SK-N-SH (cell line): Measurements from ENCODE around the gene RSRC2. TPM values are rescaled to one million over a fixed set of nuclear protein-coding genes. Genes with fewer than 3 reads are reported as not detected.

Experiments
- CTCF ChIA-PET: fragments of 300-600, 350-600 bp; formaldehyde crosslinking; extraction: SDS; loops from one replicate; lab custom pipeline; 2021; lab: Yijun Ruan, JAX
- POLR2A ChIA-PET: fragments of 350-600 bp; sonication (Branson Sonifier 250); formaldehyde crosslinking; extraction: SDS; loops from one replicate; lab custom pipeline; 2020; ENCODE audit warnings: antibody characterized with exemption, inconsistent platforms; lab: Yijun Ruan, JAX
- DNase-seq: peaks from one replicate; pipeline ENCODE4 v3.0.0; 2012
- H2AFZ ChIP-seq: fragments of 200-600 bp; sonication (generic); 2 replicates; pipeline ENCODE4 v1.8.1; 2016; ENCODE audit warnings: antibody characterized with exemption, mild to moderate bottlenecking, low read depth
- H3F3A ChIP-seq: fragments of 200-600 bp; sonication (generic); replicated peaks from 2 replicates; pipeline ENCODE3; 2016; ENCODE audit warnings: antibody characterized with exemption, mild to moderate bottlenecking; ENCODE audit not compliant: insufficient read depth
- H3K27ac ChIP-seq, 2 experiments: fragments of 200-500 bp in 1 of 2; fragments of 200-600 bp in 1 of 2; sonication (Bioruptor generic) in 1 of 2; sonication (generic), shearing (Covaris generic) in 1 of 2; 2 replicates each; pipeline versions ENCODE4 v1.5.1 to v1.6.1; 2014 to 2016; ENCODE audit warnings: low read depth in 2 of 2, inconsistent platforms in 1 of 2, low read length in 1 of 2, mild to moderate bottlenecking in 1 of 2, mixed read lengths in 1 of 2
- H3K27me3 ChIP-seq: fragments of 200-600 bp; sonication (generic), shearing (Covaris generic); 2 replicates; pipeline ENCODE4 v1.6.1; 2016; ENCODE audit warnings: mixed run types; ENCODE audit not compliant: insufficient read depth
- H3K36me3 ChIP-seq, 2 experiments: fragments of 200-500 bp in 1 of 2; fragments of 200-600 bp in 1 of 2; sonication (Bioruptor generic) in 1 of 2; sonication (generic) in 1 of 2; replicated peaks in 1 of 2; 2 replicates each; pipeline versions ENCODE3 to v1.5.1; 2014 to 2016; ENCODE audit warnings: low read length in 1 of 2, mild to moderate bottlenecking in 1 of 2; ENCODE audit not compliant: insufficient read depth in 2 of 2, control insufficient read depth in 1 of 2
- H3K4me1 ChIP-seq, 2 experiments: fragments of 200-500 bp in 1 of 2; fragments of 200-600 bp in 1 of 2; sonication (Bioruptor generic) in 1 of 2; sonication (generic), shearing (Covaris generic) in 1 of 2; 2 replicates each; pipeline versions ENCODE4 v1.5.1 to v1.6.1; 2014 to 2016; ENCODE audit warnings: low read depth in 1 of 2, low read length in 1 of 2, mixed run types in 1 of 2; ENCODE audit not compliant: insufficient read depth in 2 of 2, control insufficient read depth in 1 of 2
- H3K4me2 ChIP-seq: fragments of 200-600 bp; sonication (generic), shearing (Covaris generic); 2 replicates; pipeline ENCODE4 v1.6.1; 2017; ENCODE audit warnings: mixed run types
- H3K4me3 ChIP-seq, 2 experiments: fragments of 200-500 bp in 1 of 2; fragments of 200-600 bp in 1 of 2; sonication (Bioruptor generic) in 1 of 2; sonication (generic), shearing (Covaris generic) in 1 of 2; 2 replicates each; pipeline versions ENCODE4 v1.5.1 to v1.8.1; 2014 to 2016; ENCODE audit warnings: low read depth in 2 of 2, inconsistent platforms in 1 of 2, low read length in 1 of 2, mild to moderate bottlenecking in 1 of 2, mixed read lengths in 1 of 2, moderate library complexity in 1 of 2
- H3K79me2 ChIP-seq: fragments of 200-600 bp; sonication (generic); 2 replicates; pipeline ENCODE4 v1.8.1; 2017; ENCODE audit warnings: mild to moderate bottlenecking; ENCODE audit not compliant: insufficient read depth
- H3K9ac ChIP-seq: fragments of 200-600 bp; sonication (generic); 2 replicates; pipeline ENCODE4 v1.6.1; 2017; ENCODE audit warnings: mixed run types
- H3K9me2 ChIP-seq: fragments of 200-600 bp; sonication (generic); 2 replicates; pipeline ENCODE4 v1.6.1; 2017; ENCODE audit warnings: mixed run types
- H3K9me3 ChIP-seq: fragments of 200-600 bp; sonication (generic); 2 replicates; pipeline ENCODE4 v1.6.1; 2017; ENCODE audit warnings: mixed run types, mild to moderate bottlenecking, moderate library complexity
- H4K20me1 ChIP-seq: fragments of 200-600 bp; sonication (generic); 2 replicates; pipeline ENCODE4 v1.6.1; 2017; ENCODE audit warnings: mild to moderate bottlenecking, mixed run types; ENCODE audit not compliant: insufficient read depth
- CHD2 ChIP-seq: fragments of 150-350 bp; IDR thresholded peaks from 2 replicates; pipeline ENCODE4 v1.6.1; 2018; ENCODE audit warnings: low read length; ENCODE audit not compliant: partially characterized antibody
- EP300 ChIP-seq, 2 experiments: IDR thresholded peaks; 2 replicates each; pipeline versions ENCODE4 v1.4.0 to v1.6.1; 2012; ENCODE audit warnings: borderline replicate concordance in 1 of 2, low read depth in 1 of 2, low read length in 1 of 2
- FOSL2 ChIP-seq: IDR thresholded peaks from 2 replicates; pipeline ENCODE4 v1.4.0; 2012; ENCODE audit warnings: low read depth, mild to moderate bottlenecking, moderate library complexity, borderline replicate concordance
- GATA2 ChIP-seq: sonication (generic); formaldehyde crosslinking; IDR thresholded peaks from 2 replicates; pipeline ENCODE4 v1.5.0; 2020; ENCODE audit warnings: mild to moderate bottlenecking, missing genetic modification reagents
- JUND ChIP-seq: IDR thresholded peaks from 2 replicates; pipeline ENCODE4 v1.4.0; 2012
- MXI1 ChIP-seq: IDR thresholded peaks from 2 replicates; pipeline ENCODE4 v1.6.1; 2012; ENCODE audit warnings: mild to moderate bottlenecking, low read depth, low read length, improper control_type of control experiment
- POLR2AphosphoS5 ChIP-seq: IDR thresholded peaks from 2 replicates; pipeline ENCODE4 v1.6.1; 2012; ENCODE audit warnings: low read depth, low read length
- RCOR1 ChIP-seq: fragments of 150-350 bp; IDR thresholded peaks from 2 replicates; pipeline ENCODE4 v1.6.1; 2017; ENCODE audit warnings: antibody characterized with exemption, low read length
- RFX5 ChIP-seq: IDR thresholded peaks from 2 replicates; pipeline ENCODE4 v1.6.1; 2012; ENCODE audit warnings: mild to moderate bottlenecking, improper control_type of control experiment, low read length
- TCF12 ChIP-seq: IDR thresholded peaks from 2 replicates; pipeline ENCODE4 v1.4.0; 2012
- TEAD4 ChIP-seq: IDR thresholded peaks from 2 replicates; pipeline ENCODE4 v1.4.0; 2012; ENCODE audit warnings: mild to moderate bottlenecking, borderline replicate concordance; ENCODE audit not compliant: insufficient read depth
- WGBS: methylation state at CpG from one replicate; pipeline ENCODE4 v1.1.6; 2017; ENCODE audit warnings: low lambda C conversion rate; 5-methylcytosine and 5-hydroxymethylcytosine counted together
- polyA plus RNA-seq, 3 experiments: library from polyadenylated mRNA; depleted of rRNA; stranded (reverse); fragments of >200 nt; gene quantifications; 2 replicates each; pipeline ENCODE4 v1.2.3, GENCODE V29; 2012
- TF ChIP-seq, protein P1 (sequence below): IDR thresholded peaks from 2 replicates; pipeline ENCODE4 v1.4.0; 2012; ENCODE audit warnings: low read depth
- TF ChIP-seq, protein P2 (sequence below): IDR thresholded peaks from 2 replicates; pipeline ENCODE4 v1.6.1; 2012; ENCODE audit warnings: mild to moderate bottlenecking, low read depth, low read length, moderate library complexity
- TF ChIP-seq, protein P3 (sequence below): IDR thresholded peaks from 2 replicates; pipeline ENCODE4 v1.4.0; 2012; ENCODE audit warnings: low read depth, borderline replicate concordance
- TF ChIP-seq, protein P4 (sequence below): IDR thresholded peaks from 2 replicates; pipeline ENCODE4 v1.4.0; 2012; ENCODE audit warnings: low read depth, borderline replicate concordance

RSRC2 gene
- polyA plus RNA-seq, 1 of the 3 experiments (the other 2 are of a cell fraction) = 24.8 TPM

DNA sequence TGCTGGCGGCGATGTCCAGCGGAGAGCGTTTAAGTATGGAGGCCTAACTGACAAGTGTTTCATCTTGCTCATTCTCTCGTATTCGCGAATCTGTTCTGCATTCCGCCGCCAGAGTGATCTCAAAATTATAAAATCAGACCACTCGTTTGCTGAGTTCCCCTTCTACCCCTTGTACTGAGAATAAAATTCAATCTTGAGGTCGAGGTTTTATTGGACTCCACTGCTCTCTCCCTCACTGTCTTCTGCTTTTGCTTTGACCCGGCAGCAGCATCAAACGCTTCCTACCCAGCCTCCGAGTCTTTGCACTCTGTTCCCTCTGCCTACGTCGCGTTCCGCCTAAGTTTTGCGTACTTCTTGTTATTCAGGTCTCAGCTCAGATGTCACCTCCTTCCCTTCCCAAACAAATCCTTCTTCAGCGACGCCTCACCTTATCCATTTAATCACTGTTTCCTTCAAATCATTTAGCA, 775 bp upstream of the RSRC2 start:
- Histone ChIP-seq H3K79me2 (peaks cover 91% of the 10 kb centered on the region), H2AFZ (peak overlapping the region; percentile 88), H3K4me3 (peak overlapping the region; percentile 77 to 85), H3K9me2 (no peaks in the 10 kb centered on the region), H3K4me2 (peak overlapping the region; percentile 83), H3K9me3 (no peaks in the 10 kb centered on the region), H3K27me3 (no peaks in the 10 kb centered on the region), H3F3A (peaks cover 9% of the 10 kb centered on the region), H3K27ac (peak overlapping the region; percentile 61 to 81), H3K9ac (peak overlapping the region; percentile 82), H3K4me1 (peaks cover 14 to 16% of the 10 kb centered on the region in 2 experiments; a peak in 3 of 4 replicates), H4K20me1 (peaks cover 30% of the 10 kb centered on the region), H3K36me3 (peaks cover 17 to 33% of the 10 kb centered on the region in 2 experiments)
- 1% methylated on average over 21 of the region's 21 CpGs for WGBS
- CTCF ChIA-PET = interaction anchor here (1.1 kb wide), 1 partner anchor 60 kb away, joined by 3 read pairs; no protein-coding TSS in a partner anchor
- POLR2A ChIA-PET = interaction anchor here (0.6 to 1.6 kb wide), 4 partner anchors 10 to 38 kb away, joined by 3 to 22 read pairs (median 4); partner anchors contain the start of gene ZCCHC8
- DNase-seq = peak; percentile 12
- TF ChIP-seq, protein P1, sequence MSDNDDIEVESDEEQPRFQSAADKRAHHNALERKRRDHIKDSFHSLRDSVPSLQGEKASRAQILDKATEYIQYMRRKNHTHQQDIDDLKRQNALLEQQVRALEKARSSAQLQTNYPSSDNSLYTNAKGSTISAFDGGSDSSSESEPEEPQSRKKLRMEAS = no peak; the same call in 1 of the 2 replicates
- TF ChIP-seq GATA2 (CRISPR knock-in tag) = no peak
- no peak for TF ChIP-seq RFX5
- TF ChIP-seq, protein P2, sequence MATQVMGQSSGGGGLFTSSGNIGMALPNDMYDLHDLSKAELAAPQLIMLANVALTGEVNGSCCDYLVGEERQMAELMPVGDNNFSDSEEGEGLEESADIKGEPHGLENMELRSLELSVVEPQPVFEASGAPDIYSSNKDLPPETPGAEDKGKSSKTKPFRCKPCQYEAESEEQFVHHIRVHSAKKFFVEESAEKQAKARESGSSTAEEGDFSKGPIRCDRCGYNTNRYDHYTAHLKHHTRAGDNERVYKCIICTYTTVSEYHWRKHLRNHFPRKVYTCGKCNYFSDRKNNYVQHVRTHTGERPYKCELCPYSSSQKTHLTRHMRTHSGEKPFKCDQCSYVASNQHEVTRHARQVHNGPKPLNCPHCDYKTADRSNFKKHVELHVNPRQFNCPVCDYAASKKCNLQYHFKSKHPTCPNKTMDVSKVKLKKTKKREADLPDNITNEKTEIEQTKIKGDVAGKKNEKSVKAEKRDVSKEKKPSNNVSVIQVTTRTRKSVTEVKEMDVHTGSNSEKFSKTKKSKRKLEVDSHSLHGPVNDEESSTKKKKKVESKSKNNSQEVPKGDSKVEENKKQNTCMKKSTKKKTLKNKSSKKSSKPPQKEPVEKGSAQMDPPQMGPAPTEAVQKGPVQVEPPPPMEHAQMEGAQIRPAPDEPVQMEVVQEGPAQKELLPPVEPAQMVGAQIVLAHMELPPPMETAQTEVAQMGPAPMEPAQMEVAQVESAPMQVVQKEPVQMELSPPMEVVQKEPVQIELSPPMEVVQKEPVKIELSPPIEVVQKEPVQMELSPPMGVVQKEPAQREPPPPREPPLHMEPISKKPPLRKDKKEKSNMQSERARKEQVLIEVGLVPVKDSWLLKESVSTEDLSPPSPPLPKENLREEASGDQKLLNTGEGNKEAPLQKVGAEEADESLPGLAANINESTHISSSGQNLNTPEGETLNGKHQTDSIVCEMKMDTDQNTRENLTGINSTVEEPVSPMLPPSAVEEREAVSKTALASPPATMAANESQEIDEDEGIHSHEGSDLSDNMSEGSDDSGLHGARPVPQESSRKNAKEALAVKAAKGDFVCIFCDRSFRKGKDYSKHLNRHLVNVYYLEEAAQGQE = no peak
- TF ChIP-seq TEAD4 = no peak
- TF ChIP-seq TCF12 = no peak
- no peak for TF ChIP-seq CHD2
- TF ChIP-seq POLR2AphosphoS5 = no peak
- no peak for TF ChIP-seq FOSL2
- no peak for TF ChIP-seq EP300 (IDR thresholded peaks at IDR 0.05; ENCODE audit: borderline replicate concordance in 1 of 2, low read depth in 1 of 2, low read length in 1 of 2)
- no peak for TF ChIP-seq RCOR1

DNA sequence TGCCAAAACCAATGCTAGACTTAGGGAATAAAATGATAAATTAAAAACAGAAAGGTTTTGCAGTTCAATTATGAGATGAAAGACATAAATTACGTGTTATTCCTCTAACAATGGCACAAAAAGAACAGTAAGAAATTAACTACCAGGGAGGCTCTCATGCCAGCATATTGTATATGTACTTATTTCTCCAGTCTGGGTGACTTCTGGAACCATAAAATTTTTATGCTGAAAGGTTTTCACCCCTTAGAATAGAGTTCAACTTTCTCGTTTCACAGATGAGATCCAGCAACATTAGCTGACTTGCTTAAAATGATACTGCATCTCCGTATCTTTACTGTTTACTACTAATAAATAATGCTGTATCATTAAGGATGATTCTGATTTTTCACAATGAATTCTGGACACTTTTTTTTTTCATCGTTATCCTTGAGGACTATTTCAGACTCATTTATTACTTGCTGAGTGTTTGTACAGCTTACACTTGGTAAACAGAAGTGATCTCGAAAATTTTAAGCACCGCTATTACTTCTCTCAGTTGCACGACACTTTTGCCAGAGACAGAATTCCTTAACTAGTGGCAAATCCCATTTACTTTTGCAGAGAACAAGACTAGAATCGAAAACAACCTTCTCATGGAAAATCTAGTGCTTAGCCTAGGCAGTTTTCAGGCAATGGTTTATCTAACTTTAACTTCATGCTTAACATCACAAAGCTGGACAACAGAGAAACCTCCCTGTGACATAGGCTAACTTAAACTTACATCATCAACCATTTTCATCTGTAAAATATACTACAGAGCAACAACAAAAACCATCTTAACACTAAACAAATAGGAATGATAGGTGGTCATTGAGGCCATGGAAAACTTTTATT, 2.7 kb downstream of the RSRC2 start:
- Histone ChIP-seq H3K79me2 (peaks cover 94% of the 10 kb centered on the region), H3K4me3 (peak overlapping the region; percentile 51 to 77), H3K9me2 (no peaks in the 10 kb centered on the region), H3K4me1 (peaks cover 14 to 19% of the 10 kb centered on the region in 2 experiments; a peak in 3 of 4 replicates), H3K27ac (peak overlapping the region; percentile 19 to 99; a peak in 3 of 4 replicates), H2AFZ (no peak overlapping the region), H3K36me3 (peaks cover 46 to 59% of the 10 kb centered on the region in 2 experiments), H3K4me2 (peak overlapping the region; percentile 73), H4K20me1 (peaks cover 59% of the 10 kb centered on the region), H3K9ac (peak overlapping the region; percentile 86), H3K27me3 (no peaks in the 10 kb centered on the region), H3F3A (peaks cover 36% of the 10 kb centered on the region)
- 37% methylated on average over 8 of the region's 8 CpGs for WGBS
- ChIA-PET CTCF (interaction anchor here (0.7 kb wide), 1 partner anchor 13 kb away, joined by 3 read pairs; no protein-coding TSS in a partner anchor), POLR2A (interaction anchor here (1.2 kb wide), 1 partner anchor 23 kb away, joined by 5 read pairs; the partner anchor contains the start of gene ZCCHC8)
- DNase-seq = no peak
- TF ChIP-seq, protein P3, sequence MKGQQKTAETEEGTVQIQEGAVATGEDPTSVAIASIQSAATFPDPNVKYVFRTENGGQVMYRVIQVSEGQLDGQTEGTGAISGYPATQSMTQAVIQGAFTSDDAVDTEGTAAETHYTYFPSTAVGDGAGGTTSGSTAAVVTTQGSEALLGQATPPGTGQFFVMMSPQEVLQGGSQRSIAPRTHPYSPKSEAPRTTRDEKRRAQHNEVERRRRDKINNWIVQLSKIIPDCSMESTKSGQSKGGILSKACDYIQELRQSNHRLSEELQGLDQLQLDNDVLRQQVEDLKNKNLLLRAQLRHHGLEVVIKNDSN = no peak
- TF ChIP-seq TEAD4 (no peak), POLR2AphosphoS5 (peak; percentile 24; the same call in 1 of the 2 replicates), TCF12 (no peak), MXI1 (no peak), JUND (no peak)
- TF ChIP-seq, protein P4, sequence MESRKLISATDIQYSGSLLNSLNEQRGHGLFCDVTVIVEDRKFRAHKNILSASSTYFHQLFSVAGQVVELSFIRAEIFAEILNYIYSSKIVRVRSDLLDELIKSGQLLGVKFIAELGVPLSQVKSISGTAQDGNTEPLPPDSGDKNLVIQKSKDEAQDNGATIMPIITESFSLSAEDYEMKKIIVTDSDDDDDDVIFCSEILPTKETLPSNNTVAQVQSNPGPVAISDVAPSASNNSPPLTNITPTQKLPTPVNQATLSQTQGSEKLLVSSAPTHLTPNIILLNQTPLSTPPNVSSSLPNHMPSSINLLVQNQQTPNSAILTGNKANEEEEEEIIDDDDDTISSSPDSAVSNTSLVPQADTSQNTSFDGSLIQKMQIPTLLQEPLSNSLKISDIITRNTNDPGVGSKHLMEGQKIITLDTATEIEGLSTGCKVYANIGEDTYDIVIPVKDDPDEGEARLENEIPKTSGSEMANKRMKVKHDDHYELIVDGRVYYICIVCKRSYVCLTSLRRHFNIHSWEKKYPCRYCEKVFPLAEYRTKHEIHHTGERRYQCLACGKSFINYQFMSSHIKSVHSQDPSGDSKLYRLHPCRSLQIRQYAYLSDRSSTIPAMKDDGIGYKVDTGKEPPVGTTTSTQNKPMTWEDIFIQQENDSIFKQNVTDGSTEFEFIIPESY = no peak
- TF ChIP-seq, all 33 proteins: peak for 1
- H3K9me3 ChIP-seq = no peaks in the 10 kb centered on the region
